Measurements from ENCODE around the gene SH3D19. TPM values are rescaled to one million over a fixed set of nuclear protein-coding genes. Genes with fewer than 3 reads are reported as not detected.

The SH3D19 gene
- polyA plus RNA-seq, 1 donor: 68.5 TPM

DNA sequence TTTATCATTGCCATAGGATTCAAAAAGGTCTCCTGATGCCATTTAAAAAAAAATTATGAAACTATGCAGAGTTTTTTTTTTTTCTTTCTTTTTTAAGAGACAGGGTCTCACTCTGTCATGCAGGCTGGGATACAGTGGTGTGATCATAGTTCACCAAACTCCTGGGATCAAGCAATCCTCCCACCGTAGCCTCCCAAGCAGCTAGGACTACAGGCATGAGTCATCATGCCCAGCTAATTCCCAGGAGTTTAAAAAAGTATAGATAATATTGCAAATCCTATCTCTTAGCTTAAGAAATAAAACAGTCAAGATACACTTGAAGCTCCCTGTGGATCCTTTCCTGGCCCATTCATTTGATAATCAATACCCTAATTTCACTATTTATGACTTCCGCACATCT lies 107.1 kb downstream of the SH3D19 start:
- Histone ChIP-seq H3K27me3 (ENCODE audit: control insufficient read depth, insufficient read depth, low read length) (no peaks in the 10 kb centered on the region), H3K9me3 (ENCODE audit: control insufficient read depth, low read depth, low read length) (no peaks in the 10 kb centered on the region), H3K36me3 (ENCODE audit: control insufficient read depth, insufficient read depth, low read length) (peaks cover 4% of the 10 kb centered on the region), H3K27ac (ENCODE audit: low read length) (no peak overlapping the region), H3K4me1 (ENCODE audit: control insufficient read depth, insufficient read depth, low read length) (no peaks in the 10 kb centered on the region), H3K4me3 (ENCODE audit: low read length) (no peak overlapping the region)
- DNase-seq: no peak
- no CpG with 5 or more reads among the region's 2 CpGs for WGBS (ENCODE audit: insufficient coverage, low lambda C conversion rate)

DNA sequence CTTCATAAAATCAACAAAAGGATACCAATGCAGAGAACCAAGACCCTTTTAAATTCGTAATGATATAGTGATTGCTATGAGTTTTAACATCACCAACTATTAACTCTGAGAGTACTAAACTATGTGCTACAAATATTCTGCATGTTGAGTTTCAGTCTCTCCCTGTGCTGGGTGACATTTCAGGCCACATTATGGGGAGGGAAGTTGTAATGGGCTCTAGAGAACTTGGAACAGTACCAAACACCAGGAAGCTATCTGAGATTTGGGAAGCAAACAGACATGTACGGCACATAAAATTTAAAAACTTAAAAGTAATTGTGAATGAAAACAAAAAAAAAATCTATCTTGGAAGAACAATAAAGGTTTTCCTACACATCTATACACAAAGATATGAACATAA lies 108.1 kb downstream of the SH3D19 start:
- H3K9me3 ChIP-seq (ENCODE audit: control insufficient read depth, low read depth, low read length): no peaks in the 10 kb centered on the region
- no peaks in the 10 kb centered on the region for H3K4me1 ChIP-seq (ENCODE audit: control insufficient read depth, insufficient read depth, low read length)
- no peak for DNase-seq
- peaks cover 4% of the 10 kb centered on the region for H3K36me3 ChIP-seq (ENCODE audit: control insufficient read depth, insufficient read depth, low read length)
- no peaks in the 10 kb centered on the region for H3K27me3 ChIP-seq (ENCODE audit: control insufficient read depth, insufficient read depth, low read length)
- no peak overlapping the region for H3K27ac ChIP-seq (ENCODE audit: low read length)
- H3K4me3 ChIP-seq (ENCODE audit: low read length): no peak overlapping the region
- 89% methylated on average over 1 of the region's 2 CpGs for WGBS (ENCODE audit: insufficient coverage, low lambda C conversion rate)

DNA sequence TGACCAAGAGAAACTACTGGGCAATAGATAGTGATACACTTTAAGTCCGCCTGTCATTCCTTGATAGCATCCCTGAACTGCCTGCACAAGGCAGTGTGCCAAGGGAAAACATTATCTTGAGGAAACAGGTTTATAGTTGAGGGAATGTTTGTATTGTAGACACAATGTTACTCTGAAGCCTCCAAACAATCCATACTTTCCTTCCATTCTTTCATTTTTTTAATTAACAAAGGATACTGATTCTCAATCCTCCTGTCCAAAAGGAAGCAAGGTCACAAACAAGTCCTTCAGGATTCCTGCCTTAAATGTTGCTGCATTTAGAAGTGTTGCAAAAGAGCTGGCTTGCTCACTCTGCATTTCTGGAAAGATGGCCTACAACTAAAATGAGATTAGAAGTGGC lies 110.1 kb downstream of the SH3D19 start:
- no peak for DNase-seq
- no CpG with 5 or more reads among the region's 1 CpG for WGBS (ENCODE audit: insufficient coverage, low lambda C conversion rate)
- no peaks in the 10 kb centered on the region for H3K4me1 ChIP-seq (ENCODE audit: control insufficient read depth, insufficient read depth, low read length)
- H3K36me3 ChIP-seq (ENCODE audit: control insufficient read depth, insufficient read depth, low read length): peaks cover 4% of the 10 kb centered on the region
- no peak overlapping the region for H3K27ac ChIP-seq (ENCODE audit: low read length)
- H3K27me3 ChIP-seq (ENCODE audit: control insufficient read depth, insufficient read depth, low read length): no peaks in the 10 kb centered on the region
- no peaks in the 10 kb centered on the region for H3K9me3 ChIP-seq (ENCODE audit: control insufficient read depth, low read depth, low read length)
- H3K4me3 ChIP-seq (ENCODE audit: low read length): no peak overlapping the region

DNA sequence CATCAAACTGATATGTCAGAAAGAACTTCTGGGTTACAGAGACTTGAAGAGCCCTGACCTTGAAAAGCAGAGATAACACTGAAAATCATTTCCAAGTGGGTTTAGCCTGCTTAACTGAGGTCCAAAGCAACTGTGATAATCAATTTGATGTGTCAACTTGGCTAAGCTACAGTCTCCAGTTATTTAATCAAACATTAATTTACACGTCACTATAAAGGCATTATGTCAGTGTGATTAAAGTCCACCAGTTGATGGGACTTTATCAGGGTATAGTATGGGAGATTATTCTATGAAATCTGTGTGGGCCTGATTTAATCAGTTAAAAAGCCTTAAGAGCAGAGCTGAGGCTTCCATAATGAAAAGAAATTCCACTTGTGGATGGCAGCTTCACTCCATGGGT lies 117.5 kb downstream of the SH3D19 start:
- no peak for DNase-seq
- no CpG with 5 or more reads among the region's 1 CpG for WGBS (ENCODE audit: insufficient coverage, low lambda C conversion rate)
- Histone ChIP-seq H3K27ac (ENCODE audit: low read length) (no peak overlapping the region), H3K27me3 (ENCODE audit: control insufficient read depth, insufficient read depth, low read length) (no peaks in the 10 kb centered on the region), H3K36me3 (ENCODE audit: control insufficient read depth, insufficient read depth, low read length) (peaks cover 2% of the 10 kb centered on the region), H3K4me1 (ENCODE audit: control insufficient read depth, insufficient read depth, low read length) (peaks cover 15% of the 10 kb centered on the region), H3K9me3 (ENCODE audit: control insufficient read depth, low read depth, low read length) (no peaks in the 10 kb centered on the region), H3K4me3 (ENCODE audit: low read length) (no peak overlapping the region)

DNA sequence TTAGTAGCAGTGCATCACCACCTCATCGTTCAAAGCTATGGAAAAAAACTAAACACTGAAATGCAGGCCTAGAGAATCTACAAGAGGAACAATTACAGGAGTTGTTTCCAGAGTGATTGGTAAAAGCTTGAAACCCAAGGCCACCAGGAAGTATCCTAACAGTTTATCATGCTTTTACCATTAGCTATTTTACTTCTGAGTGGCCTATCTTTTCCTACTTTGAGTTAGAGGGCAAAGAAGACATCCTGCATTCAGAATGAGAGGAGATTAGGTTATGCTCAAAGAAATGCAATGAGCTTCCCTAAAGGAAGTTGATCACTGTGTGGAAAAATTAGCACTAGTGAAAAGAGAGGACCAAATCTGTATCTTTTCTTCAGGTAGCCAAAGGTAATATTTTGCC lies 118.2 kb downstream of the SH3D19 start:
- no CpG with 5 or more reads among the region's 1 CpG for WGBS (ENCODE audit: insufficient coverage, low lambda C conversion rate)
- H3K27ac ChIP-seq (ENCODE audit: low read length): no peak overlapping the region
- H3K4me3 ChIP-seq (ENCODE audit: low read length): no peak overlapping the region
- peaks cover 17% of the 10 kb centered on the region for H3K4me1 ChIP-seq (ENCODE audit: control insufficient read depth, insufficient read depth, low read length)
- H3K36me3 ChIP-seq (ENCODE audit: control insufficient read depth, insufficient read depth, low read length): peaks cover 2% of the 10 kb centered on the region
- no peaks in the 10 kb centered on the region for H3K9me3 ChIP-seq (ENCODE audit: control insufficient read depth, low read depth, low read length)
- no peak for DNase-seq
- H3K27me3 ChIP-seq (ENCODE audit: control insufficient read depth, insufficient read depth, low read length): no peaks in the 10 kb centered on the region

DNA sequence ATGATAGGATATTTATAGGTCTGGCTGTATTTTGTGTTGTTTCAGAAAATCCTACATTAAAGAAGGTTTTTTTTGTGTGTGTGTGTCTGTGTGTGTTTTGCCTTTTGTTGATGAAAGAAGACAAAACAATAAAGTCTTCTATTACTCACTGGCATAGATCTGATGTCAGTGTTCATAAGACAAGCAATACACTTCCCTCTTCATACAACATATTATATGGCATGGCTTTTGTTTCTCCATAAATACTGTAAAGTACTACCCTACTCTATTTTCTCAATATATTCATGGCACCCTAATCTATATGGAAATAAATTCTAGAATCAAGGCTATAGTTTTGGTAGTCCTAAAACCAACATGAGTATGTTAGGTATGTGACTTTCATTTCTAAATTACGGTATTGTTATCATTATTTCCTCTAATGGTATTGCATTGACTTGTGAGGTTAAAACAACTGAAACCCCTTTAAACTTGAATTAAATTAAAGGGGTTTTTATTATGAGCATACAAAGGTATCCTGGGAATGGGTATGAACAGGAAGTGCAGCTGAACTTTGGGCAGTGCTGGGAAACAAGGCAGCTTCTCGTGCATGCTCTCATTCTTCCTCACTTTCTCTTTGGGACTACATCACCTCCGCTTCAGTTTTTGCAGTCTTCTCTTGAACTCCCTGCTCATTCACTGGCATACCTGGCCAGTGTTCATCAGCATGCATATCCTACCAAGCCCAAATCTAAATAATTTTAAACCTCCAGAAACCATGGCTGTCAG lies 119.0 kb downstream of the SH3D19 start:
- Histone ChIP-seq H3K4me3 (ENCODE audit: low read length) (no peak overlapping the region), H3K9me3 (ENCODE audit: control insufficient read depth, low read depth, low read length) (no peaks in the 10 kb centered on the region), H3K27ac (ENCODE audit: low read length) (no peak overlapping the region), H3K27me3 (ENCODE audit: control insufficient read depth, insufficient read depth, low read length) (no peaks in the 10 kb centered on the region), H3K36me3 (ENCODE audit: control insufficient read depth, insufficient read depth, low read length) (peaks cover 2% of the 10 kb centered on the region), H3K4me1 (ENCODE audit: control insufficient read depth, insufficient read depth, low read length) (peaks cover 17% of the 10 kb centered on the region)
- WGBS (ENCODE audit: insufficient coverage, low lambda C conversion rate): no CpG with 5 or more reads among the region's 3 CpGs
- DNase-seq: no peak

DNA sequence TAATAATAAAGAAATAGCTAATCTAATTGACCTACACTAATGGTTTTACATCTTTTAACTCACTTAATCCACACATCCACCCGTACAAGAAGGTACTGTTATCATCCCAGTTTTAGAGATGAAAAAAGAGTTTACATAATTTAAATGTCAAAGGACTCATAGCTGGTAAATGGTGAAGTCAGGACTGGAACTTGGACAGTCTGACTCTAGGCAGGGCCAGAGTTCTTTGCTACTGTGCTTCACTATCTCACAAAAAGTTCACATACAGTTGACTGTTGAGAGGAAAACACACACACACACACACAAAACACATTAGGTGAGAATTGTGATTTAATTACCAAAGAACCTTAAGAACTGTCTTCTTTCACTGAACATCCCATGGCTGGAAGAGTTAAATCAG lies 119.7 kb downstream of the SH3D19 start:
- no peaks in the 10 kb centered on the region for H3K9me3 ChIP-seq (ENCODE audit: control insufficient read depth, low read depth, low read length)
- no peak for DNase-seq
- no peak overlapping the region for H3K4me3 ChIP-seq (ENCODE audit: low read length)
- H3K27ac ChIP-seq (ENCODE audit: low read length): no peak overlapping the region
- H3K27me3 ChIP-seq (ENCODE audit: control insufficient read depth, insufficient read depth, low read length): no peaks in the 10 kb centered on the region
- H3K4me1 ChIP-seq (ENCODE audit: control insufficient read depth, insufficient read depth, low read length): peaks cover 17% of the 10 kb centered on the region
- H3K36me3 ChIP-seq (ENCODE audit: control insufficient read depth, insufficient read depth, low read length): peaks cover 2% of the 10 kb centered on the region
- no CpG with 5 or more reads among the region's 1 CpG for WGBS (ENCODE audit: insufficient coverage, low lambda C conversion rate)

DNA sequence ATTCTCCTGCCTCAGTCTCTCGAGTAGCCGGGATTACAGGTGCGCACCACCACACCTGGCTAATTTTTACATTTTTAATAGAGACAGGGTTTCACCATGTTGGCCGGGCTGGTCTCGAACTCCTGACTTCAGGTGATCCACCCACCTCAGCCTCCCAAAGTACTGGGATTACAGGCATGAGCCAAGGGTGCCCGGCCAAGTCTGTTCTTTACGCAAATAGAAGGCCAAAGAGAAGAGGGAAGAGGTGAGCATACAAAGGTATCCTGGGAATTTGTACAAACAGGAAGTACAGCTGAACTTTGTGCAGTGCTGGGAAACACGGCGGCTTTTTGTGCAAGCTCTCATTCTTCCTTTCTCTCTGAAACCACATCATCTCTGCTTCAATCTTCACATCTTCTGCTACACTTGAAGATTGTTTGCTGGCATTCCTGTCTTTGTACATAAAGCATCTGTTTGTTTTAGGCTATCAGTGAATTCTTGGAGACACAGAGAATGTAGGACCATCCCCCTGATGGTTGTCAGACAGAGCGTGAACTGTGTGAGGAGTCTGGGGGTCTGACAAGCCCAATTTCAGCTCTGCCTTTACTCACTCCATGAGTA lies 120.4 kb downstream of the SH3D19 start:
- peaks cover 2% of the 10 kb centered on the region for H3K36me3 ChIP-seq (ENCODE audit: control insufficient read depth, insufficient read depth, low read length)
- H3K9me3 ChIP-seq (ENCODE audit: control insufficient read depth, low read depth, low read length): no peaks in the 10 kb centered on the region
- no peak overlapping the region for H3K27ac ChIP-seq (ENCODE audit: low read length)
- 60% methylated on average over 1 of the region's 10 CpGs for WGBS (ENCODE audit: insufficient coverage, low lambda C conversion rate)
- H3K4me1 ChIP-seq (ENCODE audit: control insufficient read depth, insufficient read depth, low read length): peaks cover 17% of the 10 kb centered on the region
- no peak overlapping the region for H3K4me3 ChIP-seq (ENCODE audit: low read length)
- H3K27me3 ChIP-seq (ENCODE audit: control insufficient read depth, insufficient read depth, low read length): no peaks in the 10 kb centered on the region
- DNase-seq: no peak

DNA sequence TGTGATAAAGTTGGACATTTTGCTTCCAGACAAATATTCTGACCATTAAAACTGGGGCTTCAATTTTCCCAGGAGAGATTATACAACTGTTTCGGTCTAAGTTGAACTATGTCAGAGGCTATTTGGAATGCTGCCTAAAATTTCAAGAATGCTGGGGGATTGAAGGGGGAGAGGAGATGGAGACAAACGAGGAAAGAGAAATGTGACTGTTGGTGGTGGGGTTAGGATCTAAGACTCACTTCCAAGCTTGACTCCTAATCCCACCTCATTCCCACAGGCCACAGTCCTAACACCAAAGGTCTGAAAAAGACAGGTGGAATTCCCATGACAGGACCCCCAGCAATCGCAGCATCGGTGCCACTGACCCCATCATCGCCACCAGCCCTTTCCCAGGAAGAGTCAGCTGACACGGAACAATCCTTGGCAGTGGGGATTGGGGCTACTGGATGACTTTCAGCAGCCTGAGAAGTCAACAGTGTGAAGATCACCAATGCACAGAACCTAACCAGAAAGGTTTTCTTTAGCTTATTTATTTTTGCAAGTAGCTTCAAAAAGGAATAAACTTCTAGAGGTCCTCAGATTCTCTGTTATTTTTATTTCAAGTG lies 122.5 kb downstream of the SH3D19 start:
- Histone ChIP-seq H3K27me3 (ENCODE audit: control insufficient read depth, insufficient read depth, low read length) (no peaks in the 10 kb centered on the region), H3K4me3 (ENCODE audit: low read length) (no peak overlapping the region), H3K27ac (ENCODE audit: low read length) (no peak overlapping the region), H3K9me3 (ENCODE audit: control insufficient read depth, low read depth, low read length) (no peaks in the 10 kb centered on the region), H3K4me1 (ENCODE audit: control insufficient read depth, insufficient read depth, low read length) (peaks cover 17% of the 10 kb centered on the region), H3K36me3 (ENCODE audit: control insufficient read depth, insufficient read depth, low read length) (no peaks in the 10 kb centered on the region)
- 60% methylated on average over 1 of the region's 6 CpGs for WGBS (ENCODE audit: insufficient coverage, low lambda C conversion rate)
- no peak for DNase-seq

DNA sequence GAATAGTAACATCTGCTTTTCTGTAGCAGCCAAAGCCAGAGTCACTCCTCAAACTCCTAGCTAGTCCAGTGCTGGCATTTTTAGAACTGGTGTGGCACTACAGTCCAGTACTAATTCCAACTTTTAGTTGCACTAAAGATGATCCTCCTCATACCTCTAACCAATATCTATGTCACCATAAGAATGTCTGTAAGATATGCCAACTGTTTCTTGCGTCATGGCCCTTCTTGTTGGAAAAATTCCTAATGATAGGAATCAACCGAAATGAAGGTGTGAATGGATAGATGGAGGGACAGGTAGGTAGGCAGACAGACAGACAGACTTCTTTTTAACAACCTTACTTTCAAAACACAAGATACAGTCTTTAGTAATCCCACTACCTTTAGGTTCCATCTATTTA lies 123.0 kb downstream of the SH3D19 start:
- H3K36me3 ChIP-seq (ENCODE audit: control insufficient read depth, insufficient read depth, low read length): no peaks in the 10 kb centered on the region
- no peaks in the 10 kb centered on the region for H3K9me3 ChIP-seq (ENCODE audit: control insufficient read depth, low read depth, low read length)
- no peak overlapping the region for H3K27ac ChIP-seq (ENCODE audit: low read length)
- WGBS (ENCODE audit: insufficient coverage, low lambda C conversion rate): no CpG with 5 or more reads among the region's 2 CpGs
- H3K4me3 ChIP-seq (ENCODE audit: low read length): no peak overlapping the region
- H3K27me3 ChIP-seq (ENCODE audit: control insufficient read depth, insufficient read depth, low read length): no peaks in the 10 kb centered on the region
- H3K4me1 ChIP-seq (ENCODE audit: control insufficient read depth, insufficient read depth, low read length): peaks cover 15% of the 10 kb centered on the region
- no peak for DNase-seq

All from large intestine (tissue), 3 donors.